Measurements from ENCODE around the gene A1BG.

A1BG gene

GRCh38 chr19:58355215-58355796 is 2.0 kb upstream of the A1BG start:
- TF ChIP-seq CTCF (IDR thresholded peaks at IDR 0.05; ENCODE audit: low read depth, low read length), result no peak
- DNase-seq (ENCODE audit: extremely low read depth, low read depth), result no peak

- DNase-seq (ENCODE audit: extremely low read depth, low read depth), result no peak
- no peak for TF ChIP-seq CTCF (IDR thresholded peaks at IDR 0.05; ENCODE audit: low read depth, low read length)
Observed at GRCh38 chr19:58354478-58355030, 1.3 kb upstream of the A1BG start.

- no peak for TF ChIP-seq CTCF (IDR thresholded peaks at IDR 0.05; ENCODE audit: low read depth, low read length)
- no peak for DNase-seq (ENCODE audit: extremely low read depth, low read depth)
Observed at GRCh38 chr19:58353717-58354477, 605 bp upstream of the A1BG start.

GRCh38 chr19:58351990-58352755 is 1.1 kb downstream of the A1BG start:
- TF ChIP-seq CTCF (IDR thresholded peaks at IDR 0.05; ENCODE audit: low read depth, low read length), result no peak
- DNase-seq (ENCODE audit: extremely low read depth, low read depth), result no peak

GRCh38 chr19:58351558-58351878 is 1.8 kb downstream of the A1BG start:
- TF ChIP-seq CTCF (IDR thresholded peaks at IDR 0.05; ENCODE audit: low read depth, low read length), result no peak
- no peak for DNase-seq (ENCODE audit: extremely low read depth, low read depth)

- no peak for TF ChIP-seq CTCF (IDR thresholded peaks at IDR 0.05; ENCODE audit: low read depth, low read length)
- DNase-seq (ENCODE audit: extremely low read depth, low read depth), result no peak
Observed at GRCh38 chr19:58350871-58351557, 2.3 kb downstream of the A1BG start.
